NOMO-1 (cell line): ENCODE measurements around the gene MBTPS1.

Experiments used
- DNase-seq, 2 experiments: peaks; one replicate each; lab custom pipeline; 2025; ENCODE audit not compliant: unreplicated experiment in 2 of 2; lab: John Stamatoyannopoulos, UW

The MBTPS1 gene

DNA sequence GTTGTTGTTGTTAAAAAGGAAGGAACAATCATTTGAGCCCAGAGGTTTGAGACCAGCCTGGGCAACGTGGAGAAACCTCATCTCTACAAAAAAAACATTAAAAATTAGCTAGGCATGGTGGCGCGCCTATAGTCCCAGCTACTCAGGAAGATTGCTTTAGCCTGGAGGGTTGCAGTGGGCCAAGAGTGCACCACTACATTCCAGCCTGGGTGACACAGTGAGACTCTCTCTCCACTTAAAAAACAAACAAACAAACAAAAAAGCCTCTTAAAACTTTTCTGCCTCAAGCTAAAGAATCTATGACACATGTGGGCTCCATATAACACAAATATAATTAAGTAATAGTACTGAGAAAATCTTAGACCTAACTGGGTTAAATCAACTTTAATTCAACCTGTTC lies 12.5 kb downstream of the MBTPS1 start:
- no peak for DNase-seq

DNA sequence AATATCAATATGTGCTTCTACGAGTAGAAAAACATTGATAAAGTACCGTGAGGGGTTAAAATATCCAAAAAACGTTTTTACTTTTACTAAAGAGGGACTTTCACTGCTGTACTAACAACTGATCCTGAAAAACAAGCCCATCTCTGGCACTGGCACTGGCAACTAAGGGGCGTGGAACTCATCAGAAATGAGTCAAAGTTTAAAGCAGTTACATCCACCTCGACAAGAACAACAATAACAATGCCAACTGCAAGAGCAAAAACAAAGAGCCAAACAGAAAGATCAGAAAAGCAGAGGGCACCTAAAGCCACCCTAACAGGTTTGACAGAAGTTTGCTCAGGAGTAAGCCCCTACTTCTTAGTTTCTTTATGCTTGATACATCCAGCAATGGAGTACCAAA lies 13.1 kb downstream of the MBTPS1 start:
- DNase-seq: no peak

DNA sequence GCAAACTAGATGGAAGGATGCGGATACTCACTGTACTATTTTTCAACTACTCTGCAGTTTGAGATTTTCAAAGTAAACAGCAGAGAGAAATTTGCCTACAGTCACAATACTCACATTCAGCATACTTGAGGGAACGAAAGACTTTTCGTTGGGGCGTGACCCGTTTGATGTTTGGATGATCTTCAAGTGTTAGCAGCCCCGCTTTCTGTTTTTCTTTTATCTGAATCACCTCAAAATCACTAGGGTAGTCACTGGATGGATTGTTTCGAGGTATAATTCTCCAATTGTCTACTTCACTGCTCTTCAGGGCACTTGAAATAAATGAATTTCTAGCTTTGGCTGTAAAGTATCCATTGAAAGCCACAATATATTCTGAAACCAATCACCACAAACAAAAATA lies 17.8 kb downstream of the MBTPS1 start:
- DNase-seq: no peak

DNA sequence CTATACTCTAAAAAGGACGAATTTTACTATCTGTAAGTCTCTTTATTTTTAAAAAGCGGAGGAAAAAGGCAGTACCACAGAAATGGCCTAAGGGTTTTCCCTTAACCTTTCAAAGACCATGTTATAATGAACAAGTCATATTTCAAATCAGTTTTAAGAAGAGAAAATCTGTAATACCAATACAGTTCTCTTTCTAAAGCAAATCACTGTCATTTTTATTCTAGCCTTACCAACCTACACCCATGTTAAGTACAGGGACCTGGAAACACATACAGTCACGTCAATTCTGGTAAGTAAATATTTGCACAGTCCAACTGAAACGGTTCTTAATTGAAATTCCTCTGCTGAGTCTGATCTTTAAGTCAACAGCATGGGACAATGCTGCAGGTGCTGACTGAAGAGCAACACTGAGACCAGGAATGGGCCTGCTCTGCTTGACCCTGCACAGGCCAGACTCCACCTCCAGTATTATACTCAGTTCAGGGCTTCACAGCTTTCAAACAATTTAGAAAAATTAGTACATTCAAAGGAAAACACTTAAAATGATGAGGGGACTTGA lies 20.2 kb downstream of the MBTPS1 start:
- DNase-seq: no peak

DNA sequence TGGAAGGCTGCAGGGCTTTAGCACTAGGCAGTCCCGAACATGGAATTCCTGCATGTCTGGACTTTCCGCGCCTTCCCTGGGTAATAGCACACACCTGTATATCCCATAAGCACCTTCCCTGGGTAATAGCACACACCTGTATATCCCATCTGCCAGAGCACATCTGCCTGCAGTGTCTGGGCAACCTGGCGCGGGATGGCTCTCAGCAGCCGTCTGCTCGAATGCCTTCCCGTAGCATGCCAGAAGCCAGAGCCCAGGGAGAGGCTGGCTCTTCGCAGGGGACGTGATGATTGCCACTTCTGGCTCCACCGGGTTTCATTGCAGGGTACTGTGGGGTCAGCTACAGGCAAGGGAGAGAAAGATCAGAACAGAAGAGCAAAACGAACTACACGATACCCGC lies 21.3 kb downstream of the MBTPS1 start:
- DNase-seq: no peak

DNA sequence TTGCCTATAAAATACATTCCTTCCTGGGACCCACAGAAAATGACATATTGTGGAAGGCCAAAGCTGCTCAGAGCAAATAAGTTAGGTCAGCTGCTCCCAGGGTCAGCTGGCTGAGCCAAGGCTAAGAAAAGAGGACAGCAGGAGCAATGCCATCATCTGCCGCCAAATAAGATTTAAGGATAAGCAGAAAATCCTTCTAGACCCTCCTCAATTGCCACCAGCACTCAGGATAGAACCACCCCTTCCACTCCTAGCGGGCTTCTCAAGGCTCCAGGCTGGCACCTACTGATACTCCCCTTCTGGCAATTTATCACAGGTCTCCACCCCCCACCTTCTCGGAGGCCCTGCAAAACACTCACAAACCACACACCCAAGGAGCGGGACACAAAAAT lies 22.9 kb downstream of the MBTPS1 start:
- DNase-seq: no peak

DNA sequence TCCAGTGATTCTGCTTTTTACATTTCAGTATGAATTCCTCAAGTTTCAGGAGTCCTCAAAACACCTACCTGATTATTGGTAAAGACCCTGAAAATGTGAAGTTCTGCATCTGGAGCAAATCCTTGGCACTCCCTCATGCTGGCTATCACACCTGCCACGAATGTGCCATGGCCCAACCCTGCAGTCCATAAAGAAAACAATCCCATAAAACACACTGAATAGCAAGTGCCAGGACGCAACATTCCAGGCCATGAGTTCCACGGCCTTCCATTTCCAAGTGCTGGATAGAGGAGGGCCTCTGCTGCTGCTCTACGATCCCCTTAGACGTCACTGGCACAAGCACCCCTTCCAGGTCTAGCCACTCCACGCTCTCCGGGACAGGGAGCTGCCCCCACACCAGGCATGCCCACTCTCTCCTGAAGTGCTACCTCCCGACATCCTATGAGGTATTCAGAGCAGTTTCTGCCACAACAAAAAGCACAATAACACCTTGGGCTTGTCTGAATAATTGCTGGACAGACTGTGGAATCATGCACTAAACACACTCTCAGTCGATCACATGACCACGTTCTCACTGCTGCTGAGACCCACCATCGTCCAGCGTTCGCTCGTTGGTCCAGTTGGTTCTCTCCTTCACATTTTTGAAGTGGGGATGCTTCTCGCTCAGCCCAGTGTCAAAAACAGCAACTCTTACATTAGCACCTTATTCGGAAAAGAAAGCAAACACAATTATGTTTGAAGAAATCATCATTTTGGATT lies 23.4 kb downstream of the MBTPS1 start:
- DNase-seq: no peak

DNA sequence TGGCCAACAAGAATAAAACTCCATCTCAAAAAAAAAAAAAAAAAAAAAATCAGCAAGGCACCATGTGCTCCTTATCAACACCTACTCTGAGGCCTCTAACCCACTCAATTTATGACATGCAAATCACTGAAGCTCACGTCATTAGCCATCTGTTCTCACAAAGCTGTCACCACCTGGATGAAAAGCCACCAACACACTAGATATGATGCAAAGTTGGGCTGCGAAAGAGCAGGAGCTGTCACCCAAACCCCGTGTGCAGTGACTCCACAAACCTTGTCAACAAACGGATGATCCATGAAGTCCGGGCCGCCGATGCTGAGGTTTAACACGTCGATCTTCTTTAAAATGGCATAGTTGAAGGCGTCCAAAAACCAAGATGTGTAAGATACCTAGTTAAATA lies 25.3 kb downstream of the MBTPS1 start:
- no peak for DNase-seq

DNA sequence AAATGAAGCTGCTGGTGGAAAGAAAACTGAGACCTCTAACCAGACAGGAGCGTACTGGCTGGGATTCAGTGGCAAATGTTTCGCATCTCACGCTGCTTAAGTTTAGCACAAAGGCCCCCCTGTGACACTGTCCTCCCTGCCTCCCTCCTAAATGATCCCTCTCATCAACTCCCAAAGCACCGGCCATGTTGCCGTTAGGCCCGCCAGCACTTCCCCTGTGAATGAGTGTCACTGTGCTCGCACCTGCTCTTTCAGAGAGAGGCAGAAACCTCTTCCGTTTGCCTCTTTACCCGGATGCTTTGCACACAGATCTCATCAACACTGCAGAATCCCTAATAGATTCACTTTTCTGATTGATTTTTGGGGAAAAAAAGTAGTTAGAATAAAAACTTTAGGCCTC lies 26.5 kb downstream of the MBTPS1 start:
- no peak for DNase-seq

DNA sequence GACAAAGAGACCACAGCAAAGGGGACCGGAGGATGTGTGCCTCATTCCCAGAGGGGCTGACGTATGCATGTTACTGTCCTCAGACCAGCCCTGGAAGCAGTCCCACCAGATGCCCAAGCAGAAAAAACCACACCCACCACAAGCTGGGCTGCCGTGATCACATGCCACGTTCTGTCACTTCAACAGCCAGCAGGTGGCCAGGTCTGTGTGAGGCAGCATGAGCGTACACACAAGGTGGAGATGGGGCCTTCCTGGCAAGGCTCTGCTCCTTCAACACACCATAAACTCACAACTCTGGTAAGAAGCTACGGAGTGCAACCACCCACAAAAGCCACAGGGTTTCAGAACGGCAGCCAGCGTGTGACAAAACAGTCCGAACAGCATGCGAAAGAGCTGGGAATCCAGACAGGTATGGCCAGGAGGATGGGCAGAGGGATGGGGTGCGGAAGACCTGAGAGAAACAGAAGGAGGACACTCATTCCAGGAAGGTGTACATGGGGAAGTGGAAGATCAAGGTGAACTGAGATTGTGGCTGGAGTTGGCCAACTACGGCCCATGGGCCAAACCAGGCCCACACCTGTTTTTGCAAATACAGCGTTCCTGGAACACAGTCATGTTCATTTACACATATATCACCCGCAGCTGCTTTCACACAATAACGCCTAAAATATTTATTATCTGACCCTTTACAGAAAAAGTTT lies 27.9 kb downstream of the MBTPS1 start:
- DNase-seq: peak in 1 of 2 experiments; percentile 19

DNA sequence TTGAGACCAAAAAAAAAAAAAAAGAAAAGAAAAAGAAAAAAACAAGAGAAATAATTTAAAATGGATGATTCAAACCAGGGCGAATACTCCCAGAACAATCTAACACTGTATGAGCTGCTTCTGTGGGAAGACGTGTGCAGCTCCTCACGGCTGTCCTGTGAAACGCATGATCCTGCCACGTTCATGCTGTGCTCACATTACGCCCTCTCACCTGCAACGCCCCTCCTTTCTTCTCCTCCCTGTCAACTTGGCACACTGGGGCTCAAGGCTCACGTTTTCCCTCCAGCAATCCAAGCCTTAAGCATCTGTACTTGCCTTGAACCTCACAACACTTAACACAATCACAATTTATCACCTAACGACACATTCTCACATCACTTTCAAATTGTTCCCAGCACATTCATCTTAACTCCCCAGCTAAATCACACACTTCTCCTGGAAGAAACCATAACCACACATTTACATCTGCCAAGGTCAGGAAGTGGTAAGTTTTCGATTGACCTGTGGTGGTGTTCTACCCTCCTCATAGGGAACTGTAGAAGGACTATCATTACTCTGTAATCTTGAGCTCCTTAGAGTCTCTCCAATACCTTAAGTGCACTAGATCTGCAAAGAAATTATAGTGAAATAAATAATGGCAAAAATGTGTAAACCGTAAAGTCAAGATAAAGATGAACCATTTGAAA lies 29.1 kb downstream of the MBTPS1 start:
- DNase-seq: peak in 1 of 2 experiments; percentile 63

DNA sequence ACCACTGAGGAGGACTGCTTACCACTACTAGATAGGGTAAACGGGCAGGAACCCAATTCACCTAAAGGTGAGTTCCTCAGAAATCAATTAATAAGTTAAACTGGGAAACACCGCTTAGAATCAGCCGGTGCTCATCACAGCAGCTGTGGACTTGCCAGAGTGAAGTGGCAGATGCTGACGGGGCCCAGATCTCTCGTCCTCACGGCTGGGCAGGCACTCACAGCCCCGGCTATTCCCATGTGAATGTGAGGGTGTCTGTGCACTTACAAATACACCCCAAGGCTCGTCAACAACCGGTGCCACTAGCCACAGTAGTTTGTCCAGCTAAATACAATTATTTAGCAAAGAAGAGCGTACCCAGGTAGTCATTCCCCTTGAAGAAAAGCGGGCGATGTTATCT lies 29.7 kb downstream of the MBTPS1 start:
- no peak for DNase-seq

DNA sequence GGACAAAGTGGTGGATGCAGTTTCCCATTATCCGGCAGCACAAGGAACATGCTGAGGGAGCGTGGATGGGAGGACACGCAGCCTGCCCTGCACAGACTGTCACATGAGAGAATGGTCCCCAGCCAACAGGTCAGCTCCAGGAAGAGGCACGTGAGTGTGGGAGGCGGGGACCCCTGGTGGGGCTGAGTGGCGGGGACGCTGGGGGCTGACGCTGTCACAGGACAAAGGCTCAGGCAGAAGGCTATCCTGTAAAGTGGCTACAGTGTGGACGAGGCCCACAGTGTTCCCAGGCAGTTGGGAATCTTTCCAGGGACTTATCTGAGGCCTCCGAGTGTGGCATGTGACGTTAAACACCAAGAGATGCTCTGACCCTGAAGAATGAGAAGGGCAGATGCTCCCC lies 30.4 kb downstream of the MBTPS1 start:
- DNase-seq: no peak

DNA sequence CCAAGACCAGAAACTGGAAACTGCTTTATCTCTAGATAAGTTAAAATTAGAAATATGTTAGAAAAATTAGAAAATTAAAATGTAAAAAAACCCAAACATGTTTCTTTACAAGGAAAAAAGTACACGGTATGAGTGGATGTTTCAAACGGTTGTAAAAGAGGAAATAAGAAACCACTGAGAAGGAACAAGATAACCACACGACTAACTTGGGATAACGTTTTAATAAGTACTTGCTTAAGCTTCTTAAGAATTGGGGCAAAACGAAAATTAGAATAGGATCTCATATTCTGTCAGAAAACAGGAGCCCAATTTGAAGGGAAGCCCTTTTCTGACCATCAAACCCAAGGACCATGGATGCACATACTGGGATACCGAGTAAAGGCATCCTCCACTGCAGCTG lies 31.0 kb downstream of the MBTPS1 start:
- peak; percentile 51 to 90 for DNase-seq

DNA sequence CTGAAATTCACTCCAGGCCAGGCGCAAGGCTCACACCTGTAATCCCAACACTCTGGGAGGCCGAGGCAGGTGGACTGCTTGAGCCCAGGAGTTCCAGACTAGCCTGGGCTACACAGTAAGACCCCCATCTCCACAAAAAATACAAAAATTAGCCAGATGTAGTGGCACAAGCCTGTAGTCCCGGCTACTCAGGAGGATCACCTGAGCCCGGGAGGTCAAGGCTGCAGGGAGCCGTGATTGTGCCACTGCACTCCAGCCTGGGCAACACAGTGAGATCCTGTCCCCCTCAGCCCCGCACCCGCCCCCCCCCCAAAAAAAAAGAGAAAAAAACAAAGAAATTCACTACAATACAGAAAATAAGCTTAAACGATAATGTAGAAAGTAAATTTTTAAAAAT lies 31.5 kb downstream of the MBTPS1 start:
- DNase-seq: no peak

DNA sequence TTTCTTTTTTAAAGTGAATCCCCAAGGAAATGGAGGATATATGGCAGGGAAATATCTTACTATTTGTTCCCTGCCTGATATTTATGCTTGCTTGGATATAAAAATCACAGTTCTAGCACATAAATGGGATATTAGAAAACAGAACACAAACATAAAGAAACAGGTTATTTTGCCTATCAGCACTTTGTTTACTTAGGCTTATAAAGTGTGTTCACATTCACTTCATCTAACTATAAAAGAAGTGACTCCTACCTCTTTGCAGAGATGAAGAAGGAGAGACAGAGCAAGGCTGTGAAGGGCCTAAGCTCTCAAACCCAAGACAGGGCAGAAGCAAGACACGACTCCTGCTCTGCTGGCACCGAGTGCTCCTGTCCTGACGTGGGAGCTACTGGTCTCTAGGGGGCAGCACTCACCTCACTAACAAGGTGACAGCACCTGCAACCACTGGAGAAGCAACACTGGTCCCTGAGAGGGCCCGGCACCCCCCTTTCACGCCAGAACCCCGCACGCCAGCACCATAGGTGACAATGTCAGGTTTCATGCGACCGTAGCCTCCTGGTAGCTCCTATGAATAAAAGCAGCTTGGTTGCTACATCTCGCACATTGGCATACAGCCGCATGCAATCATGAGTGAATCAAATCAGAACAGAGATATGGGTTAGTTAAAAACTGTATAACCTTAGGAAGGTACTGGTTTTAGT lies 32.0 kb downstream of the MBTPS1 start:
- DNase-seq: peak in 1 of 2 experiments; percentile 67

DNA sequence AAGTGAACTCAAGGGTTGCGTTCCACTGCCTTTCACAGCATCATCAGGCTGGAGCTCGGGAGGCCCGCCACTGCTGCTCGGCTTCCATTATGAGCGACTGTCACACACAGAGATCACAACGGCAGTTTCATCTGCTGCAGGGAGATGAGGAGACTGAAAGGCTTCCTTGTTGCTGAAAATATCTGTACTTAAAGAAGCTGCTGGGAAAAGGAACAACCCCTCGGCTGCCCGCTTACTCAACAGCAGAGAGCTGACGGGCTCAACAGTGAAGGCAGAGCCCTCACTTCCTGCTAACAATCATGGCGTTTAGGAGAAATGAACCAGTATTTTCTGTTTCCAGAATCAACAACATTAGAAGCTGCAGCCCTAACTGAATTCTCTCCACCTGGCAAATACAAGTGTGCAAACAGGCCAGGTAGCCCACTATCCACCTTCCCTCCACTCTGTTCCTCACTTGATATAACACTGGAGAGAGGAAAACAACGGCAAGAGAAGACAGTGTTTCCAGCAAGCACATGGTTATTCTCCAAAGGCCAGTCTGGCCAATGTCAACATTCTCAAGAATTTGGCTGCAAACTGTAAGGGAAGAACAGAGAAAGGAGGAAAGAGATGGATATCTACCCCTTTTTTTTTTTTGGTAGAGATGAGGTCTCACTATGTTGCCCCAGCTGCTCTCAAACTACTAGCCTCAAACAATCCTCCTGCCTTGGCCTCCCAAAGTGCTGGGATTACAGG lies 33.7 kb downstream of the MBTPS1 start:
- DNase-seq: peak; percentile 17 to 78

DNA sequence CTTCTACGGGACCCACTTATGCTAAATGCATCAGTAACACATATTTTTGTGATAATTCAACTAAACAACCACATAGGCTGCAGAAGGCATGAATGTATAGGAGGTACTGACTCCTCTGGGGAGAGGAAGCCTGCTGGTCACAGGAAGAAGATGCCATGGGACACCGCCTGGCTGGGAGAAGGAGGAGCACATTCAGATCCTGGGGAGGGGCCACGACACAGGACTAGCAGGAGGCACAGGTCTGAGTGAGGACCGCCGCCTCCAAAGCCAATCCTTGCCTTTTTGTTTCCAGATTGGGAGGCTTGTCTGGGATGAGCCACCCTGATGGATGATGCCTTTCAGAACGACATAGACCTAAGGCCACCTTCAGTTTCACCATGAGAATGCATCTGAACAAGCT lies 34.6 kb downstream of the MBTPS1 start:
- no peak for DNase-seq

DNA sequence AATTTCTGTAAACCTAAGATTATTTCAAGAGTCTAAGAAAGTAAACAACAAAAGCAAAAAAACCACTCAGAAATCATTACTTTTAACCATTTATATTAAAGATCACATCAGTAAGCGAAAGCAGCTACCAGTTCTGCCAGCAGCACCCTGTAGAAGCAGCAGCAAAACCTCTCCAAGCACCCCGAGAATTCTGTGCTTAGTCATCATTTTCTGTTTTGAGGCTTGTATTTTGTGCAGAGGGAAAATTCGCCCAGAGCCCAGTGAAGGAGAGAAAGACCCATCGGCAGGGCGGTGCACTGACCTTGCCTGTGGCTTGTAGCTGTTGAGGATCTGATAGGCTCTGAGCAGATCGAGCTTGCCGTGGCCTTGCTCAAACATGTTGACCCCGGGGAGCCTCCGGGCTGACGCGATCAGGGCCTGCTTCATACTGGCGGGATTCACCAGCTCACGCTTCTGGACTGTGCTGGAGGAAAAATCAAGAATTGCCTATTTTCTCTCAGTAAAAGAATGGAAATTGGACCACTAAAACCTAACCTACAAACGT lies 35.2 kb downstream of the MBTPS1 start:
- no peak for DNase-seq

DNA sequence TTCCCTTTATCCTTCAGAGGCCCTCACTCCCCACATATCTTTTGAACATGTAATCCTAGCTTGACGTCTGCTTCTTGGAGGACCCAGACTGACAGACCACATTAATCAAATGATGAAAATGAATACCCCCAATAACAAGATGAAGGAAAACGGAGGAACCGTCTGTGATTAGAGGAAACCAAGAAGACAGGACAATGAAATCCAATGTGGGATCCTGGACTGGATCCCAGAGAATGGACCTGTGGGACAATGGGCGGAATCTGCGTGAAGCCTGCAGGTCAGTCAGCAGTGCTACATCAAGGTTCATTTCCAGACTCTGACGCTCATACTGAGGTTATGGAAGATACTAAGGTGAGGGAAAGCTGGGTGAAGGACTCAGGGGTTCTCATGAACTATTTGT lies 35.9 kb downstream of the MBTPS1 start:
- DNase-seq: no peak
